ENCODE data around the gene ARHGAP19. TPM values are rescaled to one million over a fixed set of nuclear protein-coding genes. Genes with fewer than 3 reads are reported as not detected.

ARHGAP19 gene
- total RNA-seq, 1 experiment from 2014 or later: 59.0 TPM

DNA sequence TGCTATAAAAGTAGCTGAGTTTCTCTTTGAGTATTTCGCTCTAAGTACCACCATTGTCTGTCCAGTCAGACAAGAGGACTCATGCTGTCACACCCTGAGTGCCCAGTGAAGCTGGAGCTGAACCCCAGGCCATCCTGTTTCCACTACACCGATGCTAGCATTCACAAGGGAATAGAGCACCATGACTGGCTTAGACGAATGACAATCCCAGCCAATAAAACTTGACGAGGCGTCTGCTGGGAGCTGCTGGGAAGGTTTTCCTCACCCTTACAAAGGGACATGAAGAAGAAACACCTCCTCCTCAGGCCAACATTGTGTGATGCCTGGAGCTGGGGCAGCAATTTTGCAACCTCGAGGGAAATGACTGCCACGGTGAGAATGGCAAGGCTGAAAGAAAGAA is 89.2 kb downstream of the ARHGAP19 start:
- no peak for DNase-seq (ENCODE audit: low spot score)
- no peaks in the 10 kb centered on the region for H3K36me3 ChIP-seq (ENCODE audit: insufficient read depth, low read length, poor library complexity, severe bottlenecking)
- POLR2A ChIA-PET (ENCODE audit: low non-redundant PET): no interaction called here
- no peak for TF ChIP-seq CTCF (conservative IDR thresholded peaks at IDR 0.05; ENCODE audit: low read depth, low read length)
- TF ChIP-seq EZH2 (IDR thresholded peaks at IDR 0.05; ENCODE audit: borderline replicate concordance, low read depth, low read length, poor library complexity, severe bottlenecking): no peak
- intact Hi-C loops (cut with micrococcal nuclease; ENCODE audit: unreplicated experiment): no loop called here
- CTCF ChIA-PET: interaction anchor here (0.7 kb wide), 1 partner anchor 131 kb away, joined by 3 read pairs; no protein-coding TSS in a partner anchor
- no TSS peak for BruUV-seq (replicated peaks)
- H3K4me3 ChIP-seq (ENCODE audit: low read depth, low read length, poor library complexity, severe bottlenecking): no peak overlapping the region
- no peaks in the 10 kb centered on the region for H3K4me1 ChIP-seq (ENCODE audit: insufficient read depth, low read length, poor library complexity, severe bottlenecking)
- H3K27me3 ChIP-seq (replicated peaks; ENCODE audit: insufficient read depth, low read depth, low read length, poor library complexity): no peaks in the 10 kb centered on the region
- no peak overlapping the region for H3K27ac ChIP-seq (ENCODE audit: low read depth, low read length, poor library complexity, severe bottlenecking)
- H3K9me3 ChIP-seq (ENCODE audit: low read depth, low read length, poor library complexity, severe bottlenecking): no peaks in the 10 kb centered on the region

- H3K36me3 ChIP-seq (ENCODE audit: insufficient read depth, low read length, poor library complexity, severe bottlenecking): no peaks in the 10 kb centered on the region
- H3K9me3 ChIP-seq (ENCODE audit: low read depth, low read length, poor library complexity, severe bottlenecking): no peaks in the 10 kb centered on the region
- intact Hi-C loops (cut with micrococcal nuclease; ENCODE audit: unreplicated experiment): no loop called here
- TF ChIP-seq CTCF (conservative IDR thresholded peaks at IDR 0.05; ENCODE audit: low read depth, low read length): no peak
- TF ChIP-seq EZH2 (IDR thresholded peaks at IDR 0.05; ENCODE audit: borderline replicate concordance, low read depth, low read length, poor library complexity, severe bottlenecking): no peak
- no peak overlapping the region for H3K4me3 ChIP-seq (ENCODE audit: low read depth, low read length, poor library complexity, severe bottlenecking)
- H3K27me3 ChIP-seq (replicated peaks; ENCODE audit: insufficient read depth, low read depth, low read length, poor library complexity): peaks cover 3% of the 10 kb centered on the region
- POLR2A ChIA-PET (ENCODE audit: low non-redundant PET): no interaction called here
- DNase-seq (ENCODE audit: low spot score): no peak
- BruUV-seq (replicated peaks): no TSS peak
- H3K27ac ChIP-seq (ENCODE audit: low read depth, low read length, poor library complexity, severe bottlenecking): no peak overlapping the region
- CTCF ChIA-PET: interaction anchor here (0.5 kb wide), 1 partner anchor 9 kb away, joined by 4 read pairs; no protein-coding TSS in a partner anchor
- H3K4me1 ChIP-seq (ENCODE audit: insufficient read depth, low read length, poor library complexity, severe bottlenecking): peaks cover 9% of the 10 kb centered on the region
Observed at GRCh38 chr10:97200616-97201015, 91.8 kb downstream of the ARHGAP19 start.

- DNase-seq (ENCODE audit: low spot score): no peak
- Histone ChIP-seq H3K9me3 (ENCODE audit: low read depth, low read length, poor library complexity, severe bottlenecking) (no peaks in the 10 kb centered on the region), H3K36me3 (ENCODE audit: insufficient read depth, low read length, poor library complexity, severe bottlenecking) (no peaks in the 10 kb centered on the region), H3K4me1 (ENCODE audit: insufficient read depth, low read length, poor library complexity, severe bottlenecking) (peaks cover 10% of the 10 kb centered on the region), H3K27me3 (replicated peaks; ENCODE audit: insufficient read depth, low read depth, low read length, poor library complexity) (peaks cover 3% of the 10 kb centered on the region), H3K27ac (ENCODE audit: low read depth, low read length, poor library complexity, severe bottlenecking) (no peak overlapping the region), H3K4me3 (ENCODE audit: low read depth, low read length, poor library complexity, severe bottlenecking) (no peak overlapping the region)
- BruUV-seq (replicated peaks): no TSS peak
- intact Hi-C loops (cut with micrococcal nuclease; ENCODE audit: unreplicated experiment): no loop called here
- CTCF ChIA-PET: no interaction called here
- TF ChIP-seq EZH2 (IDR thresholded peaks at IDR 0.05; ENCODE audit: borderline replicate concordance, low read depth, low read length, poor library complexity, severe bottlenecking): no peak
- no peak for TF ChIP-seq CTCF (conservative IDR thresholded peaks at IDR 0.05; ENCODE audit: low read depth, low read length)
- POLR2A ChIA-PET (ENCODE audit: low non-redundant PET): no interaction called here
Observed at GRCh38 chr10:97199152-97199551, 93.3 kb downstream of the ARHGAP19 start.

Data from A673 (cell line).